ENCODE measurements around the gene MTCL3.

The MTCL3 gene

DNA sequence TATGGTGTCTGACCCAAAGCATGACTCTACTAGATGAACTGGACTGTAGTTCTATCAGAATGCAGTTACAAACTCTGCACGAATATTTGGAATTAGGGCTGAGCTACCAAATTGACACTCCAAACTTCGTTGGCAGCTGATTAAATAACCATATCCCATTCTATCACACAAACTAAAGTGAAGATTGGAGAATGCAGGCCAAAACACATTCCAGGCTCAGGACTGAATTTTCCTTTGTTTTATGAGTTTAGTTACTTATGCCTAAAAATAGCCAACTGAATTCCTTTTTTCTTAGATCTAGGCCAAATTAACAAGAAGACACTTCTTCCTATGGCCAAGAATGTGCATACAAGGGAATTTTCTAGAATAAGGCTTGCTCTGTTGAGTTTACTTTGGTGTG is 50.2 kb downstream of the MTCL3 start:
- no peak for ATAC-seq
- DNase-seq: no peak

DNA sequence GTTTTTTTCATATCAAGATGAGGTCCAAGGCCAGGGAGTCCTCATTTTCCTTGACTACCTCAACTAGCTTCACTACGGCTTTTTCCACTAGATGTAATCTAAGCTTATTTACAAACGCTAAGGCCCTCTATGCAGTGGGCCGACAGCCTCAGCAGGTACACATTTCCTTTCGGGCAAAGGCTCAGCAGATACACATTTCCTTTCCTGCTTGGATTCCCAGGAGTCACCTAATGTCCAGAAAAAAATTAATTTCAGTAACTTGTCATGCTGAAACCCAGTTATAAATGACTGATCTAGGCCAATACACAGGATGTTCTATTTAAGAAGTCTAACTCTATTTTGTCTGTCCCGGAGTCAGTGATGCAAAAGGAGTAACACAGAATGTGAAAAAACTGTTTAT is 52.7 kb downstream of the MTCL3 start:
- DNase-seq (no peak), ATAC-seq (no peak)

DNA sequence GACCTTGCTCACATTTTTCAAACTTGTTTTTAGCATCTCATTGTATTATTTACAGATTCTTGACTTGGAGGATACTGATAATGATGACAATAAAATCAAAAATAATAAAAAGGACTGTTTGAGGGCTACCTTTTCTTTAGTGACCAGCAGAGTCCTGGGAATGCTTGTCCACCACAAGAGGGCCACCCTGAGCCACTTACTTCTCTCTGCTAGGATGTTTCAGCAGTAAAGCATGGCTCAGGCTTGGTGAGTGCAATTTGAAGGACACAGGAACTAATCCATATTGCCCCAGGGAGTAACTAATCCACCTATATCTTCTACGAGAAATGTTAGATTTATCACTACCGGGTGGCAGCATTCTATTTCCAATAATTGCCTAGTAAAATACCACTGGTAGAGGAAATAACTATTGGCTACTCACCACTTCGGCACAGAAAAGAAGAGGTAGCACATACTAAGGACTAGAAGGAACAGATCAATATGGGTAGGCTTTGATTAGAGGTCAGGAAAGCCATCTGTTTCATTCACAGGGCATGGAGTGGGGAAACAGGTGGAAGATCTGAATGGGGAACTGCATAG is 54.2 kb downstream of the MTCL3 start:
- DNase-seq: peak; percentile 73
- peak; percentile 59 for ATAC-seq

DNA sequence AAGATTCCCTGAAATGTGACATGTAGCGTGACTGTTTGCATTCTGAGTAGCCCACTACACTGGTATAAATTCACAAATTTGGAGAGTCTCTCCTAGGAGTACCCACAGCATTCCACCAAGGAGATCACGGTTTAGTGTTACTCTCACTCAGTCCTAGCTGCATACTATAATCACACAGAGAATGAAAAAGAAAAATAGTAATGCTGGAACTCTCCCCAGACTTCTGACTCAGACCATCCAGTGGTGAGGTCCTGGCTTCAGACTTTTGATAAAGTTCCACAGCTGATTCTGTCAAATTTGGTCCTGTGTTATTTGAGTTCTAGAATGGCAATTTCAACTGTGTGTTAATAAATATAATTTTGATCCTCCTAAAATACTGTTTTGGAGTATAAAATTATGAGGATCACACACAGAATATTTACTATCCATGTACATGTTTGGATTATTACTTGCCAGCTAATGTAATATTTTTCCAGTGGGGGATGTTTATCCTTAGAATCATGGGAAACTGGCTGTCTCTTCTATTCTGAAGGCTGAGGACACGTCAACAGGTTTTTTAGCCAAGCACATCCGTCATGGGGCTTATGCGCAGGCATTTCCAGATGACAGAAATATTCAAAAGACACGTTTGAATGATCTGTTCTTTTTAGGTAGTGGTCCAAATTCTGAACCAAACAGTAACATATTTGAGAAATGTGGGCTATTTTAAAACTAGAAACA is 54.8 kb downstream of the MTCL3 start:
- ATAC-seq (no peak), DNase-seq (no peak)

DNA sequence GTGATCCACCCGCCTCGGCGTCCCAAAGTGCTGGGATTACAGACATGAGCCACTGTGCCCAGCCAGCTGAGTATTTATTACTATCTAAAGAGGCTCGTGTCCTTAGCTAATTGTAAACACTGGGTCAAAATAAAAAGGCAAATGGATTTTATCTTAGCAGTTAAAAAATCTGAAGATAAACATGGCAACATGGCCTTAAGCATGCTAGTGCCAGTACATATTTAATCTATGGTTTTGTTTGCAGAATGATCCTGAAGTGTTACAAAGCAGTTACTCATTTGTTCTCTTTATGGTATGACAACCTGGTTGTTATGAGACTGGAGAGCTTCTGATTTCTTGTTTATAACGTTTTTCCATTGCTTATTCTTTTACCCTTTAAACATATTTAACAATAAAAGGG is 56.1 kb downstream of the MTCL3 start:
- no peak for DNase-seq
- no peak for ATAC-seq

DNA sequence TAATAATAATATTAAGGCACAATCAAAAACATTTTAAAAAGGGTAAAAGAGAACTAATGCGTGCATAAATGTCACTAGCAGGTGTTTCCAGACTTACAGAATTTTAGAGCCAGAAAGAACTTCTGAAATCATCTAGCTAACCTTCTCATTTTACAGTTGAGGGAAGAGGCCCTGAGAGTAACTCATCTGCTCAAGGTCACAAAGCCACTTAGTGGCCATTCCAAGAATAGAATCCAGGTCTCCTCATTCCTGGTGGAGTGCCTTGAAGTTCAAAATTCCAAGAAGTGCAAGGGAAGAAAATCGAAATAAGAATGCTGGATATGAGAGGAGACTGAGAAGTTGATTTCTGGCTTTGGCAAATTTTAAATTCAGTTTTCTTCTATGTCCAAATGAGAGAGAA is 56.8 kb downstream of the MTCL3 start:
- DNase-seq: no peak
- ATAC-seq: no peak

GRCh38 chr6:127460465-127460864 is 58.7 kb downstream of the MTCL3 start:
- DNase-seq: no peak
- no peak for ATAC-seq

DNA sequence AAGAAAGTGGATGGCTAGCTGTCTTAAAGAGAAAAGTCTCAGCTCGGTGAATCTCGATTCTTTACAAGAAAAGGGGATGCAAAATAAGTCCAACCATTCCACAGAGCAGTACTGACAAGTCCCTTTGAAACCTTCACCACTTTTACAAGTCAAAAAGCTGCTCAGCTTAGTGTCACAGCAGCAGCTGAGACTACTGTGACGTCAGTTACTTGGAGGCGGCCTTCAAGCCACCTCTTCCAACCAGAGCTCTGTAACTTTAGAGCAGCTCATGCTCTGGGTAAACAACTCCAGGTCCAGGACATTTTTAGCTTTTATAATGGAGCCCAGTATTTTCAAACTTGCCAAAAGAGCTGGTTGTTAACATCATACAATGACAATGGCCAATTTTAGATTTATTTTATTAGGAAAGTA is 59.9 kb downstream of the MTCL3 start, which contains the start of gene KIAA0408:
Gene KIAA0408 (minus strand): TSS at position 159 of the 411 bp plus-strand sequence. CDS start 5,408 bp downstream, outside the sequence.
- no peak for DNase-seq
- ATAC-seq: no peak

- DNase-seq: no peak
These were observed 60.3 kb downstream of the MTCL3 start for GRCh38 chr6:127458817-127459216.

DNA sequence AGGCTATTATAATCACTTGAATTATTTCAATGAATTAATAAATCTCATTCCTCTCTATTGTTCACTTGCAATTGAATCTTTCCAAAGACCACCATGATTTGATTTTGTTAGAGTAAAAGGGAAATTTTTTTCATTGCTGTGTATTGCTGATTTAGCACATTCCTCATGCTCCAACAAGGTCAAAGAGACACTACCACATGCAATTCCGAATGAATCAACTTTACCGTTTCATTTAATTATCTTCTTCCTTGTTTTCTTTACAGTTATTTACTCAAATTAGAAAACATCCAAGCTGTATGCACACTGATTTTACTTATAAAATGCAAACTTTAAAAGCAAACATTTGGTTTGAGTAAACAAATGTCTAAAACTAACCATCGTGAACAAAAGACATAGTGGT is 60.9 kb downstream of the MTCL3 start:
- DNase-seq (no peak), ATAC-seq (no peak)

More at GRCh38 chr6:127458817-127459216, 60.3 kb downstream of the MTCL3 start:
- no peak for ATAC-seq

- ATAC-seq: no peak
- no peak for DNase-seq
These were observed 61.6 kb downstream of the MTCL3 start for GRCh38 chr6:127457456-127458064.

- ATAC-seq: no peak
- no peak for DNase-seq
These were observed 62.7 kb downstream of the MTCL3 start for GRCh38 chr6:127456465-127456864.

GRCh38 chr6:127453845-127454619 is 65.1 kb downstream of the MTCL3 start:
- ATAC-seq: no peak
- no peak for DNase-seq

DNA sequence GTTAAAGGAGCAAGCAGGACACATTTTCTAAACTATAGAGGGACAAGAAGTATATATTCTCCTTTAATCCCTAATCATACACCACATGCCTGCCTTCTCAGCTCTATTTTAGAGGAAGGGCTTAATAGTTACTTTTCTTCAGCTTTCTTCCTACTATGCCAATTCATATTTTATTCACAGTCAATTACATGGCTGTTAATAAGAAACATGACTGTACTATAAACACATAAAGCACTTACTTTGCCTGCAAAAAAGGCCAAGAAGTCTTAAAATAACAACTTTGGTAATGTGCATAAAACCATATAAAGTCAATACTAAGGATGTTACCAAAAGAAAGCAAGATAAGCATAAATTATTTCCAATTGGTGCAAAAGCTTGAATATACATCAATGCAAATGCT is 66.3 kb downstream of the MTCL3 start:
- DNase-seq: no peak
- ATAC-seq: no peak

DNA sequence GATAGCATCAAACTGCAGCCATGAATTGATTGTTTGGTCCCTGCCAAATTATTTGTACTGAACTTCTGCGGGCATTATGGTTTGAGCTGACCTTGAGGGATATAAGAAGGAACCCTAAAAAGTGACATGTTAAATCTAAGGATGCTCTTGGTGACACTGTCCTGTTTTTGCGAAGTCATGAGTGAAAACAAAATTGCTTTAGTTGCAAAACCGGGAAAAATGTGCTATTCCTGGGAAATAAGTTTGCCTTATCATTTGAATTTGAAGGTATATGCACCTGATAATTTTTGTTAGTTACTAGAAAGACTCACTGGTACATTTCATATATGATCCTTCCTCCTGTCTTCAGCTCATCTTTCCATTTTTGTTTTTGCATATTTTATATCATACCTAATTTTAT is 67.7 kb downstream of the MTCL3 start:
- DNase-seq (no peak), ATAC-seq (no peak)

DNA sequence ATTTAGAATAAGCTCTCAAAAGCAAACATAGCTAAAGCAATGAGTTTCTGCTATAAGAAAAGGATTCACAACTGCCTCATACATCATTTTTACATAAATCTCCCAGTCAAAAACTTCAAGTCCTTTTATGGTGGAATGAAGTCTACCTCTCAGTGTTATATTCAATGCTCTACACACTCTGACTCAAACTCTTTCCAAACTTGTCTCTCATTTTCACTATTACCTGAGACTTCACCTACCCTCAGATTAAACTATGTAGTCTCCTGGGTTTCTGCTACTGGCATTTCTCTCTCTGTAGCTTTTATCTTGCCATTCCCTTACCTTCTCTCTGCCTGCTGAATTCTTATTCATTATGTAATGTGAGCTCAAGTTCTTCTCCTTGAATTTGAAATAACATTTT is 71.4 kb downstream of the MTCL3 start:
- DNase-seq (no peak), ATAC-seq (no peak)

GRCh38 chr6:127446356-127446755 is 72.8 kb downstream of the MTCL3 start:
- DNase-seq: no peak
- ATAC-seq: no peak

DNA sequence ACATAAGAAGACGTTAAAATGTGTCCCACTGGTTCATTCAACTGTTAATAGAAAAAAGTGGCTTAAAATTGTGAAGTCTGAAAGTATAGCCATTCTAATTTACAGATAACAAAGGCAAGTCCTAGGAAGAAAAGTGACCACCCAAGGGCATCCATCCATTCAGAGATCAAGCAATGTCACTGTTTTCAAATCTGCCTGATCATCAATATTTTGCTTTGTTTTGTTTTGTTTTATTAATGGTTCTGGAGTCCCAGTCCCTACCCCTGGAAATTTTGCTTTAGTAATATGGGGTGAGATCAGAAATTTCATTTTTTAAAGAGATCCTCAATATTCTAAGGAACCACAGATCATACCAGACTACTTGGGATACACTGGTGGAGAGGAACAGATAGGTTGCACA is 77.3 kb downstream of the MTCL3 start:
- no peak for ATAC-seq
- no peak for DNase-seq

GRCh38 chr6:127439718-127440117 is 79.4 kb downstream of the MTCL3 start:
- ATAC-seq (no peak), DNase-seq (no peak)

DNA sequence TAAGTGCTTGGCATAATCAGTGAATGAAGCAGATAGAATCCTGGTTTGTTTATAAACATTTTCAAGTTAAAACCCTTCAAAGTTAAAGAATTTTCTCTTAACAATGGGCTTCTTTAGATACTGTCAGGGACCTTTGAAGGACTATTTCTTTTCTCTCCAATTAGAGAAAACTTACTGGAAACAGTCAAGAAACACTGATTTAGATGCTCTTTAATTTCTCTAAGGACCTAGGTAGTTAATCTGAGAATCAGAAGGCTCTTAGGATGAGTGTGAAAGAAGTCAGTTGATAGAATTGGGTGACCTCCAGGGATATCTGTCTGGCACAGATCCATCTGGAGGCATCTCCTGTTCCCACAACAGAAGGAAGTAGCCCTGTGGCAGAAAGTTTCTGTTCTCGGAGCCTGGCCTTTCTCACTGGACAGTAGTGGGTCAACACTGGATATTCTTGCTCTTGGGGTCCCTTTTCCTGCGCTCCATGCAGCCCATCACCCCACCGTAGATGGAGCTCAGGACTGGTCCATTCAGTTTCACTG is 82.5 kb downstream of the MTCL3 start:
- DNase-seq (no peak), ATAC-seq (no peak)

DNA sequence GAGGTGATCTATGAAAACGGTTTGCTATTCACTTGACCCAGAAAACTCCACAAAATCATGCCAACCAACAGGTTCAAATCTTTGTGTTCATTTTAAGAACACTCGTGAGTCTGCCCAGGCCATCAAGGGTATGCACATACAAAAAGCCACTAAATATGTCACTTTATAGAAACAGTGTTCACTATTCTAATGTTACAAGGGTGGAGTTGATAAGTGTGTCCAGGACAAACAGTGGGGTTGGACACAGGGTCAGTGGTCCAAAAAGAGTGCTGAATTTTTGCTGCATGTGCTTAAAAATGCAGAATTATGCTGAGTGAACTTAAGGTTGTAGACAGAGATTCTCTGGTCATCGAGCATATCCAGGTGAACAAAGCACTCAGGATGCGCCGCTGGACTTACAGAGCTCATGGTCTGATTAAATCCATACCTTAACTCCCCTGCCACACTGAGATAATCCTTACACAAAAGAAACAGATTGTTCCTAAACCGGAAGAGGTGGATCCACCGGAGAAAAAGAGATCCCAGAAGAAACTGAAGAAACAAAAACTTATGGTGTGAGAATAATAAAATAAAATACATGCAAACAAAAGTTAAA is 83.4 kb downstream of the MTCL3 start:
- no peak for ATAC-seq
- DNase-seq: no peak

- ATAC-seq (no peak), DNase-seq (no peak)
These were observed 84.5 kb downstream of the MTCL3 start for GRCh38 chr6:127434651-127435050.

Measured in stimulated activated naive CD8-positive, alpha-beta T cell treated with anti-CD3 and anti-CD28 coated beads, Interleukin-15, Interleukin-2, amounts not matched to agents 100 U/mL and 50 U/mL, for 24 hours (primary cell).